Measurements from ENCODE around the gene SH2D2A.
"Not testable (repeated sequence)": the region's sequence is repeated elsewhere in the genome, so short reads cannot be mapped to it uniquely, and the experiment has no call there.

The SH2D2A gene

GRCh38 chr1:156767101-156767878 is 49.4 kb downstream of the SH2D2A start, which contains the start of gene PRCC:
Gene PRCC (plus strand): TSS chr1:156767535. CDS start chr1:156767772, 237 bp downstream.
- DNase-seq = peak; percentile 93

GRCh38 chr1:156766298-156767100 is 50.1 kb downstream of the SH2D2A start:
- no peak for DNase-seq

- no peak for DNase-seq
Observed at GRCh38 chr1:156765666-156766065, 51.0 kb downstream of the SH2D2A start.

- DNase-seq = not testable (repeated sequence)
Observed at GRCh38 chr1:156765136-156765535, 51.5 kb downstream of the SH2D2A start.

DNA sequence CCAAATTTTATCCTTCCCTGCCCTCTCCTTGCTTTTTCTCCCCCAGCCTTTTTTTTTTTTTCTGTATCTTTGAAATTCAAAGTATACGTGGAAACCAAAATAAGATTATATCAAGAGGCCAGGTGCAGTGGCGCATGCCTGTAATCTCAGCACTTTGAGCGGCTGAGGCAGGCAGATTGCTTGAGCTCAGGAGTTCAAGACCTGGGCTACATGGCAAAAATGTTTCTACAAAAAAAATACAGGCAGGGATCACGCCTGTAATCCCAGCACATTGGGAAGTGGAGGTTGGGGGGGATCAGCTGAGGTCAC is 55.9 kb downstream of the SH2D2A start:
- no peak for DNase-seq

GRCh38 chr1:156760092-156760795 is 56.4 kb downstream of the SH2D2A start:
- DNase-seq = no peak

DNA sequence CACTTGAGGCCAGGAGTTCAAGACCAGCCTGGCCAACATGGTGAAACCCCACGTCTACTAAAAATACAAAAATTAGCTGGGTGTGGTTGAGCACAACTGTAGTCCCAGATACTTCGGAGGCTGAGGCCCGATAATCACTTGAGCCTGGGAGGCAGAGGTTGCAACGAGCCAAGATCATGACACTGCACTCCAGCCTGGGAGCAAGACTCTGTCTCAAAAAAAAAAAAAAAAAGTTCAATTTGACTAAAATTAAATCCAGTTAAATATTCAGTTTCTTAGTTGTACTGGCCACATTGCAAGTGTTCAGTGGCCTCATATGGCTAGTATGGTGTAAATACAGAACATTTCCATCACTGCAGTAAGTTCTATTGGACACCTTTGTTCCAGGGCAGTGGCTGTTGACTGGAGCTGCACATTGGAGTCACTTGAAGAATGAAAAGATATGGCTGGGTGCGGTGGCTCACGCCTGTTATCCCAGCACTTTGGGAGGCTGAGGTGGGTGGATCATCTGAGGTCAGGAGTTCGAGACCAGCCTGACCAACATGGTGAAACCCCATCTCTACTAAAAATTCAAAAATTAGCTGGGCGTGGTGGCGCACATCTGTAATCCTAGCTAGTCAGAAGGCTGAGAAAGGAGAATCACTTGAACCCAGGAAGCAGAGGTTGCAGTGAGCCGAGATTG is 58.9 kb downstream of the SH2D2A start:
- not testable (repeated sequence) for DNase-seq

DNA sequence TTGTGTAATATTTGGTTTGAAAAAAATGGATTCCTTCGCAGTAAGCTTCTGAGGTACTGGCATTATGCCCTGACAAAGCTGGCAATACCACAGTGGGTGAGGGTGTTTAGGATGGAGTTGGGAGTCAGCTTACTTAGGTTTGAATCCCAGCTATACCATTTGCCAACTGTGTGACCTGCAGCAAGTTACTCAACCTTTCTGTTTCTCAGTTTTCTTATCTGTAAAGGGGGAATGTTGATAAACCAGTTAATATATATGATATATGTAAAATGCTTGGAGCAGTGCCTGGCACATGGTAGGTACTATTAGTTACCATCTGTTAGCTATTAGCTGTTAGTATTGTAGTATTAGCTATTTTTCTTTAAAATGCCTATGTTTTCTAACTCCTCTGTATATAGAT is 60.3 kb downstream of the SH2D2A start:
- no peak for DNase-seq
